GM19035 (cell line): ENCODE results near the gene RUNX1.

Experiments
- ATAC-seq: cut with Tn5 transposase; IDR thresholded peaks from one replicate; pipeline ENCODE4 v1.9.1; 2021; ENCODE audit not compliant: unreplicated experiment

RUNX1 gene

GRCh38 chr21:34949499-34949898 lies 99.6 kb downstream of the RUNX1 start:
- ATAC-seq = no peak

- no peak for ATAC-seq
Observed at GRCh38 chr21:34949030-34949429, 100.1 kb downstream of the RUNX1 start.

DNA sequence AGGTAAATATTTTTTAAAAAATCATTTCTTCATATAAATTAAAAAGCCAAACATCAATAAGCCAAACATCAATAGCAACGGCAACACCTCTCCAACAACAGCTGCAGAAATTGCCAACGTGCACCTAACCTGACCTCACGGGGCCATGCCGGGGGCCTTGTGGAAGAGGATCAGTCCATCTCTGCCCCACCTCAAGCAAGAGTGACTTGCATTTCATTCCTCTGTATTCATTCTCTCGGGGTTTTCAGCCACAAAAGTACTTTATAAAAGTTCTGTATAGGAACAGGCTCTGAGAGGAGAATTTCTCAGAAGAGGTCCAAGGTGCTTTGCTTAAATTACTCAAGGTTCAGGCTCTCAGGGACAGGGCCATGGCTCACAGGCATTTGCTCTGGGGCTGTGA lies 100.9 kb downstream of the RUNX1 start:
- ATAC-seq = no peak

DNA sequence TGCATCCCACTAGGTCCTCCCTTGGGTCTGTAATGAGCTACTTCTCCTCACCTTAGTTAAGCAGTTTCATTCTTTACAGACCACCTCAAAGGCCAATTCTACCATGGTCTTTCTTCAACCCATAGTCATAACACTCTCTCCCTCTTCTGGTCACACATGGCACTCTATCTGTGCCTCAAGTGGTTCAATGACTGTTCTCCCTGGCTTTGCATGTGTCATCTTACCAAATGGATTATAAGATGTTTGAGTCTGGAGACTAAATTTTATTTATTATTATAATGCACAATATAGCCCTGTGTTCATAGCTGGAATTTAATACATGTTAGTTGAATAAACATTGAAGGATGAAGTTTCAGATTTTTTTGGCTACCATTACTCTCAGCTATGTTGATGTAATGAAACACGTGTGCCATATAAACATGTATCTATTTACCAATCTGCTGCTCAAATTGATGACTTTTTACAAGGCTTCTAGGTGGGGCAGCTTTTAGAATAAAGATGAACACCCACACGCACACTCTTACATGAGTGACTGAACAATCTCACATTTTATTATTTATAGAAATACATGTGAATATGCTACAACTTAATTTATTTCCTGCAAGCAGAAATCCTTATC lies 102.1 kb downstream of the RUNX1 start:
- no peak for ATAC-seq

DNA sequence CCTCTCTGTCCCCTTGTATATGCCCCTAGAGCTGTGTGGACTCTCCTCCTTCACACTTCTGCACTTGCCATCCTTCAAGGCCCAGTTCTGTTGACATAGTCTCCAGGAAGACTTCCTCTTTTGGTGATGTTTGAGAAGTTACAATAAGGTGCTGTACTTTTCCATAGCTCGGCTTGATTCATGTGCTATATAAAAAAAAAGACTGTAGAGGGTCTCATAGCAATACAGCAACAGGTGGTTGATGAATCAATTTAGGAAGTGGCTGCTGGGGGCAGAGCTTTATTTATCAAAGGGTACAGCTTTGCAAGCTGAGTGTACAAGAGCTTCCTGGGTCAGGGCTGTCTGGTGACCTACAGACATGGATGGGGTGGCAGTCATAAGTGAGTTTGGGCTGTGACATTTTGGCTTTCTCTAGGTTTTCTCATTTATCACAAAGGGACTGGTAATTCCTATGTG lies 102.7 kb downstream of the RUNX1 start:
- ATAC-seq = no peak

DNA sequence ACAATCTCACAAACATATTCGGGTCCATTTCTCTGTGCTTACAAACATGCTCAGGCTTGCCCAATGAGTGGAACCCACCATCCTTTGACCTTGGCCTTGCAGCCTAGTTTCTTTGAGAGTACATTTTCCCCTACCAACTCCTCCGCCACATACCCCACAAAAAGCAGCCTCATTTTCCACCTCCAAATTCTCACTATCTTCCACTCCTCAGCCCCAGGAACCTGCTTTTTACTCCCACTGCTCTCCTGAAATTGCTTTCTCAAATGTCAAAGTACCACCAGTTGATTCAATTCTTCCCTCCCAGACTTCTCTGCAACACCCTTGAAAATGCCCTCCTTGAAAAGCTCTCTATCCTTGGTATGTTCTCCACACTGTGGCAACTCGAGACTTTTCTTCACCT lies 103.8 kb downstream of the RUNX1 start:
- no peak for ATAC-seq

DNA sequence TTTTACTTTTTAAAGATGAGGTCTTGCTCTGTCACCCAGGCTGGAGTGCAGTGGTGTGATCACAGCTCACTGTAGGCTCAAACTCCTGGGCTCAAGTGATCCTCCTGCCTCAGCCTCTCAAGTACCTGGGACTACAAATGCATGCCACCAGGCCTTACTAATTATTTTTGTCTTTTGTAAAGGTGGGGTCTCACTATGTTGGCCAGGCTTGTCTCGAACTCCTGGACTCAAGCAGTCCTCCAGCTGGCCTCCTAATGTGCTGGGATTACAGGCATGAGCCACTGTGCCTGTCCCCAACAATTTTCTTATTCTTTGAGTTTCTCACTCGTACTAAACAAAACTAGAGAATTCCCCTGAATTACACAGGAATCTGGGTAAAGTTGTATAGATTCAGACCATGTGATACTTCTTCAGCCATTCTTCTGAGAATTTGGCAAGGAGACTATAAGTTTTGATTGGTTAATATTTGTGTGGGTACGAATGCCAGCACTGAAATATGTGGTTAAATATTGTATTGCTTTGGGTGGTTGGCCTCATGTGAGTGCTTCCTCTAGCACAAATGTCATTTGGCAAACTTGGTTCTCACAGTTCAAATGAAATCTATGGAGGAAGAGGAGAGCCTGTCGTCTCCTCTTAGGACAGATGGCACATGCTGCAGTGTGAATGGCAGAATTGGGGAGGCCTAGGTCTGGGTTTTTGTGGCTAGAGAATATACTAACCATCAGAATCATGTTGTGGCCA lies 104.9 kb downstream of the RUNX1 start:
- ATAC-seq = no peak

DNA sequence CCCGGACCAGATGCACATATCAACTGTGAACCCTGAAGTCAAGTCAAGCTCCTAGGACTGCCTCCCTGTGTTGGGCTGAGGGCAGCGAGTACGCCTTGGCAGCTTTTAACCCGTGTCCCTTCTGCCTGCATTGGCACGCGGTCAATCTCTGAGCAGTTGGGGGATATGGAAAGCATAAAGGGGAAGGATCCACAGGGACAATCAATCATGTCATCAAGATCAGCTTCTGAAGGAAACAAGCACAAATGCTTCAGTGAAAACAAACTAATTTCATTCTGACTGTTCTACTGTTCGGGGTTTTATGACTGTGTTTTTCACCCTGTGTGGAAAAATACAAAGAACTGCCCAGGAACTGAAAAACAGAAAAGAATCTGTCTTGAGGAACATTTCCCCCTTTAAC lies 106.2 kb downstream of the RUNX1 start:
- no peak for ATAC-seq

DNA sequence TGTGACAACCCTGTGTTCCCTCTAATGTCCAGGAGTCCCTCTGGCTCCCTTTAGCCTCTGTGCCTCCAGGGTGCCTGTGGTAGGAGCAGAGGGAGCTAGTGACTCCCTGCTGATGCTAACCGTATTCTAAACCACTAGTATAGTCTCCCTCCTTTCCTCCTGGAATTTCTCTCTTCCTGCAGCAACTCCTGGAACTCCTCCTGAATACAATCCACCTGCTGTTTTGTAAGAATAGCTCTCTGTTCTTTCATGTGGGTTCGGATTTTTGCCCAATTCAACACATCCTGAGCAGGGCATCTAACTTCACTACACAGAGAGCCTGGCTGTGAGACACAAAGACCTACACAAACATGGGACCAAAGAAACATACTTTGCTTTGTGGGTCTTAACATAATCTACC lies 107.9 kb downstream of the RUNX1 start:
- no peak for ATAC-seq

DNA sequence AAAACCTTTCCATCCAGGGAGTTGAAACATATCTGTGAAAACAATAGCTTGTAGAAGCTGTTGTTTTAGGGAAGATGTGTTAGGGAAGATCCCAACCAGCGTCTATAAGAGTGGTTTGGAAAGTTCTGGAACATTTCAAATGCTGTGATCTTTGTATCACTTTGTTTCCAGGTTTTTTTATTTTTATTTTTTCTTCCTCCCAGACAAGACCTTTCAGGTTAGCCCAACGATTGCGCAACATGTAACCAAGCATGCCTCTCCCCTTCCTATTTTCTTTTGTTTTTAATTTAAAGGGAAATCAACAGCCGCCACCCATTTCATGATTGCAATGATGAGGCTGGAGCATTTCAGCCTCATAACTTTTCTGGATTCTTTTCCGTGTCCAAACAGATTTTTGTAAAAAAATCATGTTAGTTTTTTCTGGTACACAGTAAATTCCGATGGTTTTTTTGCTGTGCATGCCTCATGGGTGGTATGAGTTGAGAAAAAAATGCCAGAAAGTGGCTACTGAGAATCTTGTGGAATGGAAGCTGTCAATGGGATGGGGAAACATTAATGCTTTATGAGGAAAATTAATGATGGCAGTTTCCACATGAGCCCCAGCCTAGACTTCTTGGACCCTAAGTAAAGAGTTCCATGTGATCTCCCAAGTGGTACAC lies 109.3 kb downstream of the RUNX1 start:
- ATAC-seq = no peak

GRCh38 chr21:34938089-34938764 lies 110.9 kb downstream of the RUNX1 start:
- no peak for ATAC-seq

DNA sequence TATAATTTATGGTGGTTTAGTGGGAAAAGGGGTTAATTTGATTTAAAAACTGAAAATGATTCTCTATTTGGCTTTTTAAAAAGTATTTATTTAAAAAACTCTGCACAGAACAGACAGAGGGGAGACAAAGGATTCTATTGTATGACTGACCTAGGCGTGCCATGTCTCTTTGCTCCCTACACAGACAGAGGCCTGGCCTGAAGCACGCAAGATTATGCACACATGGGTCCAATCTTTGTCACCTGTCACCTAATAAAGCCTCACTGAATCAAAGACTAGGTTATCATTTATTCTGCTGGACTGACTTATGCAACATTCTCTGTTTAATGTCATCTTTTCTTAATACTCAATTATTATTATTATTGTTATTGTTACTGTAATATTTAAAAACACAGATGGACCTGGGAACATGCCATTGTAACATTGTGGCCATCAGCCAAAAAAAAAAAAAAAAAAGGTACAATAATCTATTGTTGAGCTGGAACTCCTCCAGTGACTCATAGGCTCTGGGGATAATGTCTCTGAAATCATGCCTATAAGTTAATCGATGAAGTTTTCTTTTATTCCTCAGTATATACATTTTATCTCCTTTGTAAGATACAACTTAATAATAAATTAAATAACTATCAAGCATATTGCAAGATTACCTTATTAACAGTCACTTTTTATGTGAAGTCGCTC lies 112.1 kb downstream of the RUNX1 start:
- ATAC-seq = no peak

DNA sequence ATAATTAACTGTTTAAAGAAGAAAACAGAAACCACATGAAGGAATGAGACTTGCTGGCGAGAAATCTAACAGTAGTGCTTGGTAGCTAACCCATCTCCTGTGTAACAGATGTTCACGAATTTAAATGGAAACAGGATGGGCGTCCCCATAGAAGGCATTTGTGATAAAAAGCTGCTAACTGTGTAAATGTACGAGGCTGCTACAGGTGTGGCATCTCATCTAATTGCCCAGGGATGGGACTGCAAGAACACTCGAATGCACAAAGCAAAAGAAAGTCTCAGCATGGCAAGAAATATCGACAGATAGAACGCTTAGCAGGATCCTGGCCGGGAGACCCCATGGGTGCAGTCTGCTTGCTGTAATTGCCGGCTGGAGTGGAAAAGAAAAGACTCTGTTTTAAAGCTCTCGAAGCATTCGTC lies 112.7 kb downstream of the RUNX1 start:
- no peak for ATAC-seq

DNA sequence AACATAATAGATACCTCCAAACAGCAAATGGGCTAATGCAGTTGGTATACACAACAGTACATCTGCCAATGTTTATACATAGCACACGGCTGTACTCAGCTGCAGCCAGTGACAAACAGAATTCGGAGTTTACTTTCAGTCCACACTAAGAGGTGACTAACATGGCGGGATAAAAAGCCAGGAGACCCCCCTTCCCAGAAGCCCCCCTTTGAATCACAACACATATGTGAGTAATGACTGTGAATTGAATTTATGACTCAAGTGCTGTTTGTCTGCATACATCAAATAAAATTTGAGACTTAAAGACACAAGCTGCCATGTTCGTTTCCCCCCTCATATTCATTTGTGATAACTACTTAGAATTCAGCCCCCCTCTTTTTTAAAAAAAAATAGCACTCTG lies 113.2 kb downstream of the RUNX1 start:
- ATAC-seq = no peak

DNA sequence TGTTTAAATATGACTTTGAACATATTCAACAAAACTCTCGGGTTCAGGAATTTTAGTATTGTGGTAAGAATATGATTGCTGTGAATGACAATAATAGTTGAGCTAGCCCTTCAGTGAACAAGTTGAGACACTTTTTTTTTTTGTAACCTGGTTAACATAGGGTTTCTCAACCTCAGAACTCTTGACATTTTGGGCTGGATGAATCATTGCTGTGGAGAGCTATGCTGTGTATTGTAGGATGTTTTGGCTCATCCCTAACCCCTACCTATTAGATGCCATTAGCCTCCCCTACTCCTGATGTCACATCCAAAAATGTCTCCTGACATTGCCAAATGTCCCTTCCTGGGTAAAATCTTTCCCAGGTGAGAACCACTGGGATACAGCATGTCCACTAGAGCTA lies 113.7 kb downstream of the RUNX1 start:
- no peak for ATAC-seq

DNA sequence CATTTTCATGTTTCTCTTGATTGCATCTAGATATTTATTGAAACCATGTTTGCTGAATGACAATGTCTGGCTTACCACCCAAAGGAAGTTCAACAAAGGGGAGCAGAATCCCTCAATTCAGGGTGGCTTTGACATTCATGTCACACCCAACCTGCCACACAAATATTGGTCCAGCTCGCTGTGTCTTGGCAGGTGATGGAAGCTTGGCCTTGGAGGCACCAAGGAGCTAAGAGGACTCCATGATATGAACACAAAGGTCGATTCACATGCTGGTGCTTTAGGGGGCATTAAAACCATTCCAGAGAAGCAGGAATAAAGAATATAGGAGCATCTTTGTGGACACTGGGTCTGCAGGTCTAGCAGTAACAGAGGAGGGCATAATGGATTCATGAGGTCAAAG lies 114.8 kb downstream of the RUNX1 start:
- ATAC-seq = no peak

GRCh38 chr21:34933609-34934335 lies 115.3 kb downstream of the RUNX1 start:
- ATAC-seq = no peak

DNA sequence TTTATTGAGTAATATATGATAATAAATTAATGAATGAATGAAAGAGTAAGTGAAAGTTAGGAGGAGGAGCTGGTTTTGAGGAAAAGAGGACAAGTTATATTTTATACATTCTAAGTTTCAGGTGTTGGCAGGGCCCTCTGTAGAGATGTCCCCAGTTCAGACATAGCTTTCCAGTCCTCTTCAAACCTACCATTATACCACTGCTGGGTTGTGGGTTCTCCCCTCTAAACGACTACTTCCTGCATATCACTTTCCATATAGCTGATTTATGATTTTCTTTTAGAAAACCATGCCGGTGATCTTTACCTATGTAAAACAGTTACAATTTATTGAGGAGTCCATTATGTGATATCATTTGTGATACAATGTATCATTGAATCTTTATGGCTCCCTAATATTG lies 116.9 kb downstream of the RUNX1 start:
- no peak for ATAC-seq

- ATAC-seq = no peak
Observed at GRCh38 chr21:34930971-34931370, 118.1 kb downstream of the RUNX1 start.

- no peak for ATAC-seq
Observed at GRCh38 chr21:34928637-34929036, 120.5 kb downstream of the RUNX1 start.
